K562 (cell line): ENCODE results near the gene RPRD1B. TPM values are rescaled to one million over a fixed set of nuclear protein-coding genes. Genes with fewer than 3 reads are reported as not detected.

Experiments used
- CBFA2T3 ChIP-seq: fragments of 450-650 bp; IDR thresholded peaks from 2 replicates; pipeline ENCODE4 v1.6.1; 2017
- CHD7 ChIP-seq: fragments of 200-600 bp; sonication (generic); IDR thresholded peaks from one replicate; pipeline ENCODE4 v1.6.1; 2012; ENCODE audit warnings: mild to moderate bottlenecking, low read depth, low read length, inconsistent platforms
- CREBBP ChIP-seq: IDR thresholded peaks from one replicate; pipeline ENCODE4 v1.6.1; 2012; ENCODE audit warnings: low read depth, mild to moderate bottlenecking, control low read depth, inconsistent platforms, low read length
- DACH1 ChIP-seq: fragments of 450-650 bp; IDR thresholded peaks from 2 replicates; pipeline ENCODE4 v1.6.1; 2018; ENCODE audit not compliant: partially characterized antibody
- FOXO4 ChIP-seq: fragments of 450-650 bp; formaldehyde crosslinking; IDR thresholded peaks from 2 replicates; pipeline ENCODE4 v1.4.0; 2020; ENCODE audit warnings: mild to moderate bottlenecking, moderate library complexity
- KAT8 ChIP-seq: fragments of 450-650 bp; IDR thresholded peaks from 2 replicates; pipeline ENCODE4 v1.6.1; 2016; ENCODE audit warnings: low read depth, mild to moderate bottlenecking
- MAZ ChIP-seq, 2 experiments: fragments of 450-650 bp in 1 of 2; sonication (generic) in 1 of 2; formaldehyde crosslinking; IDR thresholded peaks in 1 of 2; conservative IDR thresholded peaks in 1 of 2; 2 replicates each; pipeline versions ENCODE4 v1.4.0 to v1.5.0; 2020; ENCODE audit warnings: mild to moderate bottlenecking in 1 of 2, missing genetic modification reagents in 1 of 2
- MTA3 ChIP-seq: fragments of 450-650 bp; formaldehyde crosslinking; IDR thresholded peaks from 2 replicates; pipeline ENCODE4 v1.6.1; 2017; ENCODE audit warnings: mild to moderate bottlenecking, borderline replicate concordance
- SAFB2 ChIP-seq: fragments of 200-400 bp; formaldehyde crosslinking; IDR thresholded peaks from 2 replicates; pipeline ENCODE4 v1.6.1; 2018; ENCODE audit warnings: borderline replicate concordance, low read length, low read depth, moderate library complexity; ENCODE audit not compliant: severe bottlenecking
- ZNF121 ChIP-seq: sonication (generic); formaldehyde crosslinking; conservative IDR thresholded peaks from 2 replicates; pipeline ENCODE4 v1.8.0; 2022; ENCODE audit warnings: missing genetic modification reagents
- ZNF3 ChIP-seq: fragments of 250-450 bp; sonication (Bioruptor Pico); IDR thresholded peaks from 2 replicates; pipeline ENCODE4 v1.5.0; 2021; ENCODE audit warnings: mild to moderate bottlenecking, moderate library complexity
- ZNF583 ChIP-seq: fragments of 250-450 bp; sonication (Bioruptor Pico); IDR thresholded peaks from 2 replicates; pipeline ENCODE4 v1.4.0; 2020
- polyA plus RNA-seq, 8 experiments: library from polyadenylated mRNA; depleted of rRNA in 4 of 8; stranded (reverse) in 5 of 8; unstranded in 3 of 8; fragments of >200 nt; fragmentation: Nextera tagmentation in 2 of 8; fragmentation: Illumina TruSeq in 1 of 8; extraction: Ambion mirVana in 2 of 8; extraction: Trizol in 1 of 8; gene quantifications; 2 replicates each; pipeline versions ENCODE4 v1.2.1 to v1.2.3, GENCODE V29; 2011 to 2014; ENCODE audit warnings: inconsistent platforms in 1 of 8, missing spikeins in 1 of 8
- total RNA-seq, 7 experiments: library from RNA; depleted of rRNA in 6 of 7; stranded (reverse); fragments of >200 nt in 6 of 7; fragmentation: Illumina TruSeq in 2 of 7; extraction: Trizol in 2 of 7; gene quantifications; 2 replicates each; pipeline versions ENCODE4 v1.2.1 to v1.2.3, GENCODE V29; 2011 to 2021; ENCODE audit warnings: low replicate concordance in 1 of 7
- TF ChIP-seq, protein P1 (sequence below): fragments of 250-450 bp; sonication (Bioruptor Pico); IDR thresholded peaks from 2 replicates; pipeline ENCODE4 v1.4.0; 2020; ENCODE audit warnings: mild to moderate bottlenecking, moderate library complexity

Gene RPRD1B
- total and polyA plus RNA-seq, 9 of the 15 experiments (the other 6 are each of a cell fraction or from before 2014, with no cell fraction given), result 5.5 to 43.0 (median 24.4) TPM

- TF ChIP-seq CHD7 (no peak), FOXO4 (CRISPR knock-in tag) (no peak), KAT8 (no peak), ZNF583 (CRISPR knock-in tag) (no peak), ZNF3 (CRISPR knock-in tag) (no peak), CBFA2T3 (no peak), SAFB2 (no peak), MTA3 (no peak), ZNF121 (CRISPR knock-in tag) (no peak), DACH1 (no peak), MAZ (CRISPR knock-in tag; conservative IDR thresholded peaks at IDR 0.05 in 1 of 2, IDR thresholded peaks at IDR 0.05 in 1 of 2) (no peak), CREBBP (no peak)
- TF ChIP-seq, protein P1, sequence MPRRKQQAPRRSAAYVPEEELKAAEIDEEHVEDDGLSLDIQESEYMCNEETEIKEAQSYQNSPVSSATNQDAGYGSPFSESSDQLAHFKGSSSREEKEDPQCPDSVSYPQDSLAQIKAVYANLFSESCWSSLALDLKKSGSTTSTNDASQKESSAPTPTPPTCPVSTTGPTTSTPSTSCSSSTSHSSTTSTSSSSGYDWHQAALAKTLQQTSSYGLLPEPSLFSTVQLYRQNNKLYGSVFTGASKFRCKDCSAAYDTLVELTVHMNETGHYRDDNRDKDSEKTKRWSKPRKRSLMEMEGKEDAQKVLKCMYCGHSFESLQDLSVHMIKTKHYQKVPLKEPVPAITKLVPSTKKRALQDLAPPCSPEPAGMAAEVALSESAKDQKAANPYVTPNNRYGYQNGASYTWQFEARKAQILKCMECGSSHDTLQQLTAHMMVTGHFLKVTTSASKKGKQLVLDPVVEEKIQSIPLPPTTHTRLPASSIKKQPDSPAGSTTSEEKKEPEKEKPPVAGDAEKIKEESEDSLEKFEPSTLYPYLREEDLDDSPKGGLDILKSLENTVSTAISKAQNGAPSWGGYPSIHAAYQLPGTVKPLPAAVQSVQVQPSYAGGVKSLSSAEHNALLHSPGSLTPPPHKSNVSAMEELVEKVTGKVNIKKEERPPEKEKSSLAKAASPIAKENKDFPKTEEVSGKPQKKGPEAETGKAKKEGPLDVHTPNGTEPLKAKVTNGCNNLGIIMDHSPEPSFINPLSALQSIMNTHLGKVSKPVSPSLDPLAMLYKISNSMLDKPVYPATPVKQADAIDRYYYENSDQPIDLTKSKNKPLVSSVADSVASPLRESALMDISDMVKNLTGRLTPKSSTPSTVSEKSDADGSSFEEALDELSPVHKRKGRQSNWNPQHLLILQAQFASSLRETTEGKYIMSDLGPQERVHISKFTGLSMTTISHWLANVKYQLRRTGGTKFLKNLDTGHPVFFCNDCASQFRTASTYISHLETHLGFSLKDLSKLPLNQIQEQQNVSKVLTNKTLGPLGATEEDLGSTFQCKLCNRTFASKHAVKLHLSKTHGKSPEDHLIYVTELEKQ (CRISPR knock-in tag), result no peak
These were observed 39.0 kb upstream of the RPRD1B start (continued) for GRCh38 chr20:37994512-37994911.
